Stimulated activated CD4-positive, alpha-beta T cell treated with anti-CD3 and anti-CD28 coated beads, TNF-alpha, amount 100 ng/mL, for 1 hour (primary cell): Measurements from ENCODE around the gene NPBWR2.
"Not testable (repeated sequence)": the region's sequence is repeated elsewhere in the genome, so short reads cannot be mapped to it uniquely, and the experiment has no call there.

ENCODE experiments used
- DNase-seq, 3 donors: peaks; one replicate each; pipeline ENCODE4 v3.0.0-alpha.2; 2020; ENCODE audit warnings: low read depth in 3 of 3, low spot score in 1 of 3

NPBWR2 gene

DNA sequence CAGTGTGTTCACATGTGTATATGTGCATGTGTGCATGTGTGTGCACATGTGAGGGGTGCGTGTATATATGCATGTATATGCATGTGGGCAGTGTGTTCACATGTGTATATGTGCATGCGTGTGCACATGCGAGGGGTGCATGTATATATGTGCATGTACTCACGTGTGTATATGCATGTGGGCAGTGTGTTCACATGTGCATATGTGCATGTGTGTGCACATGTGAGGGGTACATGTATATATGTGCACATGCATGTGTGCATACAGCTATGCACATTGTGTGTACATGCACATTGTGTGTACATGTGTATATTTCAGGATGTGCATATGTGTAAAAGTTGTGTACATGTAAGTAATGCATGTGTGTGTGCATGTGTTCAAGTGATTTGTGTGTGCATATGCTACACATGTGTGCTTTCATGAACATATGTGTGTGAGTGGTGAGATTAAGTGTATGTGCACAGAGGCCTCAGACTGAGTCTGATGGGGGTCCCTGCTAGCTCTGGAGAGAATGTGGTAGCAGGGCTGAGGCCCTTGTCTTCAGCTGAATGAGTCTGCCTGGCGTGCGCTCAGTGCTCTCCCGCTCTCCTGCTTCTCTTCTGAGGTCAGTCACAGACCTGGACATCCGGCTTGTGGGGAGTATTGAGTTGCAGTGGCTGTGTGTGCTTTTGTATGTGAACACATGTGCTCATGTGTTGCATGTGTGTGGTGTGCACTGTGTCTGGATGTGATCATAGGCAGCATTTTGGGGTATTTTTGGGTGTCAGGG, 37.0 kb upstream of the NPBWR2 start:
- DNase-seq = no peak

DNA sequence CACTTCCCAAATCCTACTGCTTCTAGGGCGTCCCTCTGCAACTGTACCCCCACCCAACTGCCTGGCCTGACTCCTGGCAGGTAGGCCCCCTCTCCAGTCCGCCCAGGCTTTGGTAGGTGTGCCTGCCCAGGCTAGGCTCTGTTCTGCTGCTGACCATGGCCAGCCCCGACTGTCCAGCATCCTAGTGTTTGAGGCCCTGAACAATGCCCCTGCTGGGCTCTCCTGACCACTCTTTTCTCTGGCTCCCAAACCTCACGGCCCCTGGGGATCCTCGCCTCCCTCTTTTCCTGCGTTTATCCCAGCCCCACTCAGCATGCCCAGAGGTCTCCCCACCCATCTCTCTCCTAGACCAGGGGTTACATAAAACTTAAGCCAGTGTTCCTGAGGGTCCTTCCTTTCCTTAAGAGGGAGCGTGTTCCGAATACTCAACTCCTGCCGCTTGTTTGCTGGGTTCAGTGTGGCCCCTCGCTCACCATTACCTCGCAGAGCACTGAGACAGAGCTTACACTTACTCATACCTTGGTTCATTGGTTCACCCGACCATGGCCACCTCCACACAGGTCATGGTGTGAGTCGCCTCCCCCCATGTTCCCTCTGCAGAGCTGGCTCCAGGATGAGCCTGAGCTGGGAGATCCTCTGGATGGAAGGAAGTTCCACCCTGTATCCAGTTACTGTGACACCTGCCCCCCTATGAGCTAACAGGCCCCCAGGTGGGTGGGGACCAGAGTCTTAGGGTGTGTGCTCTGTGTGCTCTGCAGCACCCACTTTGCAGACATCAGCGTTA, 35.8 kb upstream of the NPBWR2 start:
- no peak for DNase-seq

DNA sequence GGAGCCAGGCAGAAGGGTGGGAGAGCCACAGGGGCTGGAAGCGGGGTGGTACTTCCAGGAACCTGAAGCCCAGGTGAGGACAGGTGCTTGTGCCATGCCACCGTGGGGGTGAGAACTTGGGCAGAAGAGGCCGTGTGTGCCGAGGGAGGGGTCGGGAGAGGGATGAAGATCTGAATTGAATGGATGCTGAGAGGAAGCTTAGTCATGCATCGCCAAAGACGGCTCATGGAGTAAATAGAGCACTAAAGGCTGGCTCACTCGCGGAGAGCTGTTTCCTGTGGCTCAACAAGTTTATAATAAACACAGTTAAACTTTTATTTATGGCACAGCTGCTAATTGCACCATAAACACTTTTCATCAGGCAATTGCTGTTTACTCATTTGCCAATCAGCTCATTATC, 35.2 kb upstream of the NPBWR2 start:
- no peak for DNase-seq

DNA sequence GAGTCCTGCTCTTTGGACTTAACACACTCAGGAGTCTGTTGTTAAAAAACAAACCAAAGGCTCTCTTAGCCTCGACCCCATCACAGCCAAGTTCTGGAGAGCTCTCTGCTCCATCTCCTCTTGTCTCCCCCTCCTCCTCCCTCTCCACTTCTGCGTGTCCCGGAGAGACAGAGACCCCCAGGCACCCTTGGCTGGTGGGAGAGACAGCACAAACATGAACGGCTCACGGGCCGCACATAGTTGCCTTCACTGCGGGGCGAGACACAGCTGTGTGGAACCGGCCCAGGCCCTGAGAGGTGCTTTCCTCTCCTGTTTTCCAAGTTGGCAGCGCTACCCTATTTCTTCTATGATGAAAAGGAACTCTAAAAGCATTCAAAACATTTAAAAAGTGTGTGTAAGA, 33.6 kb upstream of the NPBWR2 start:
- DNase-seq = no peak

DNA sequence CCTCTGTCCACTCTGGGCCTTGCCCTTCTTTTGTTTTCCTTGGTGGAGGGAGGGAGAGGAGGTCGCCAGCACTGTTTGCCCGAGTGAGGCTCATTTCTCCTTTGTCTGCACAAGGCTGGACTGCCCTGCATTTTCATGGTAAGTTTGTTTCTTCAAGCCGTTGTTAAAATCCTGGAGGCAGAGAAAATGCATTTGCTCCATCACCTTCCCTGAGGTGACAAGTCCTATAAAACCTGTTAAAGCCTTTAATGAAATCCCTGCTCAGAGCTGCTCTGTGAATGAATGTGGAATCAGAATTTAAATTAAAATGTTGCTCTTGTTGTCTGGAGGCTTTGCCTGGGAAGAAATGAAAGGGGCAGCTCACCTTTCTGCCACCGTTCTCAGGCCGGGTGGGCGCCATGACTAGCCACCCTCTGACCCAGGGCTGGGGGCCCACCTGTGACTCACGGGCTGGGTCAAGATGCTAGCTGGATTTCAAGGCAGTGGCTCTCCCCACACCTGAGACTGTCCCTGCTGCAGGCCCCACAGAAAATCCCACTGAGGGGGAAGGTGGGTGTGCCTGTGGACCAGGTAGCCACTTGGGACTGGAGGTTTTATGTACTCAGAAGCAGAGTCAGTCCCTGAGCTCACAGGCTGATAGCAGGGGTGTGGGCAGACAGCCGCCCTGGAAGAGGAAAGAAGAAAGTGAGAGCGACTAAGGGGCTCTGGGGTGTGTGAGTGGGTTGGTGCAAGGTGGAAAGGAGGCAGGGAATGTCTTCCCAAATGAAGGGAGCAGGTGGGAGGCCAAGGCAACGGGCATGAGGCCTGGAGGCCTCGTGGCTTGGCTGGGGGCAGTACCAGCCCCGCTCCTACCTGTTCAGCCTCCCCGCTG, 32.9 kb upstream of the NPBWR2 start:
- no peak for DNase-seq

DNA sequence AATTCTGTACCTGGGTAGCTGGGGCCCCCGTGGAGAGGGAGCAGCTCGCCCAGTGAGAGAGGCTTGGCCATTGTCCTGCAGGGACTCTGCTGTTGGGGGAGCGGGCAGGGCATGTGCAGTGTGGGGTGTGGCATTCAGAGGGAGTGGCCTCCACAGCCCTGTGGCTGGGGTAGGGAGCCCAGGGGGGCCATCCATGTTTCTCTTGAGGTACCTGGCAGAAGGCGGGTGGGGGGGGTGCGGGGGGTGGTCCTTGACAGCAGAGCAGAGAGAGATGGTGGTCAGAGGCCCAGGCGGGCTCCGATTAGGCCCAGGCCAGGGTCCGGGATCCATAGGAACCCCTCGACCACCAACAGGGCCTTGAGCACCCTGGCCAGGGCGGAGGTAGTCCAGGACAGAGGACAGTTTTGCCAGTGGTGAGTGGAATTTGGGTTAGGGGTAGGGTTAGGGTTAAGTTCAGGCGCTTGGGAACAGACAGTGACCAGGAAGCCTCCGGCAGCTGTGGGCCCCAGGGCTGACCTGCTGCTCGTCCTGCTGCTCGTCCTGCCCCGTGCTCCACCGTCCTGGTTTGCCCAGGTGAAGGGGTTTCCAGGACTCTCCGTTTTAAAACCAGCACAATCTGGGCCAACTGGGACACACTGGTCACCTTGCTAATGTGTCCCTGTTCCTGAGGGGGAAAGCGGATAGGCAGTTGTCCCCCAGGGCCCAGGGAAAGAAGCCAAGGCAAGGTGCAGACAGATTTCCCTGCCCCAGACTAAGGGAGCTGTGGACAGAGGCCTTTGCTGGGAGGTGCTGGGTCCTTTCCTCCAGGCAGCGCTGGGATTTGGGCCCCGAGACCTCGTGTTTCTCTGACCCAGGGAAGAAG, 32.1 kb upstream of the NPBWR2 start:
- DNase-seq = no peak

- no peak for DNase-seq
Measured at GRCh38 chr20:64138276-64138815, 31.0 kb upstream of the NPBWR2 start.

- no peak for DNase-seq
Measured at GRCh38 chr20:64137598-64138031, 30.2 kb upstream of the NPBWR2 start.

DNA sequence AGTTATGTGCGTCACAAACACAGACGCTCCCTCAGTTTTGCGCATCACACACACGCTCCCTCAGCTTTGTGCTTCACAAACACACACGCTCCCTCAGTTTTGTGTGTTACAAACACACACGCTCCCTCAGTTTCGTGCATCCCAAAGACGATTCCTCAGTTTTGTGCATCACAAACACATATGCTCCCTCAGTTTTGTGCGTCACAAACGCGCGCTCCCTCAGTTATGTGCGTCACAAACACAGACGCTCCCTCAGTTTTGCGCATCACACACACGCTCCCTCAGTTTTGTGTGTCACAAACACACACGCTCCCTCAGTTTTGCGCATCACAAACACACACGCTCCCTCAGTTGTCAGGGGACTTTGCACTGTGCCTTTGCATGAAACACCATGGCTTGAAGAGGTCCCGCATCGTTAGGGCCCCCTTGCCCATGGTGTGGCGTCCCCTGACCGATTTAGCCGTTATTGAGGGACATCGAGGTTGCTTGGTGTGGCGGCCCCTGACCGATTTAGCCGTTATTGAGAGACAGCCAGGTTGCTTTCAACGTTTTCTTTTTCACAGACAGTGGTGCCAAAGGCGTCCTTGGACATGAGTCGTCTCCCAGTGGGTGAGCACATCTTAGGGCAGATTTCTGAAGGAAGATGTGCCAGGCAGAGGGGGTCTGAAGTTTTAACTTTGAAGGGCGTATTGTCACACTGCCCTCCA, 28.8 kb upstream of the NPBWR2 start:
- no peak for DNase-seq

- not testable (repeated sequence) for DNase-seq
Measured at GRCh38 chr20:64134744-64135143, 27.4 kb upstream of the NPBWR2 start.

DNA sequence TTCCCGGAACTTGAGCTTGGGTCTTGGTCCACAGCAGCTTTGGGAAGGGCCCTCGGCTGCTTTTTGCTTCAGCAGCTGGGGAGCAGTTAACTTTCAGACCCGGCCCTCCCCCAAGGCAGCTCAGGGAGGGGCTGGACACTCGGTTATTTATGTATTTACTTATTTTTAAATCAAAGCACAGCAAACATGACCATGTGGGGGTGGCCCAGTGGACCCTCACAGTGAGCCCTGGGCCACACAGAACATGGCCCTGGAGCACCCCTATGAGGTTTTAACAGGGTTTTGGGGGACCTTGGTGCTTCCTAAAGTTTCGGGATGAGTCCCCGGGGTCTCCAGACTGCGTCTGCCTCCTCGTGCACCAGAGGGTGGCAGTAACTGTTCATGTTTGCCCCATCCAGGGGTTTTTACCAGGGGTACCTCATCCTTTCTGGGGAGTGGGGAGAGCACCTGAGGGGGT, 26.6 kb upstream of the NPBWR2 start:
- no peak for DNase-seq

DNA sequence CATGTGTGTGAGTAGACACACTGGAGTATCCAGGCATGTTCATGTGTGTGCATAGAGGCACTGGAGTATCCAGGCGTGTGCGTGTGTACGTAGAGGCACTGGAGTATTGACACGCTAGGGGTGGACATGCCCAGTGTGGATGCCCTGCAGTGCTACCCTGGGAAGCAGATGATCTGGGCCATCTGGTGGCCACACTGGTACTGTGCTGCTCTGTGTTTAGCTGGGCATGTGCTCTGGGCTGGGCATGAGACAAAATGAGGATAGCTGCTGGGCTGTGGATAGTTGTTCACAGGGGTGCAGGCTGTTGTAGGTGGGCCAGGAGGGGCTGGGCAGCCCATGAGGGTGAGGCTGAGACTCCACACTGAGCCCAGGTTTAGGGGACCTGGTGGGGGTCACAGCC, 24.0 kb upstream of the NPBWR2 start:
- no peak for DNase-seq

DNA sequence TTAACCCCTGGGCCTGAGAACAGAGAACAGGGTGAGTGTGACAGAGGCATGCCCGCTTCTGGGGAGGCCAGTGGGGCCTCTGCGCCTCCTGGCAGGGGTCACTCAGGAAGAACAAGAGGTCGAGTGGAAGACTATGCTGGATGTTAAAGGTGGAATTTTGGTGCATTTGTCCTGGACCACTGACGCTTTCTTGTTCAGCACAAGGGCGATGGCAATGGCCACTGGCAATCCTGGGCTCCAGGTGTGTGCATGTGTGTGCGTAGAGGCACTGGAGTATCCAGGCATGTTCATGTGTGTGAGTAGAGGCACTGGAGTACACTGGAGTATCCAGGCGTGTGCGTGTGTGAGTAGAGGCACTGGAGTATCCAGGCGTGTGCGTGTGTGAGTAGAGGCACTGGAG, 23.5 kb upstream of the NPBWR2 start:
- DNase-seq = no peak

DNA sequence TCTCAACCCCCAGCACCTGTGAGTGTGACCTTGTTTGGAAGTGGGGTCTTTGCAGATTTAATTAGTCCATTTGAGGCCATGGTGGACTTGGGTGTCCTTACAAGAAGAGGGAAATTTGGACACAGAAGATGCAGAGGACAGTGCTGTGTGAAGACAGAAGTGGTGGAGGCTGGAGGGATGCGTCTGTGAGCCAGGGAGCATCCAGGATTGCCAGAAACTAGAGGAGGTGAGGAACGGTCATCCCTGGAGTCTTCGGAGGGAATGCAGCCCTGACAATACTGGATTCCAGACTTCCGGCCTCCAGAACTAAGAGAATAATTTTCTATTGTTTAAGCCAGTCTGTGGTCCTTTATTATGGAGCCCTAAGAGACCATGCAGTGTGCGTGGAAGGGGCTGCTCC, 22.9 kb upstream of the NPBWR2 start:
- no peak for DNase-seq

DNA sequence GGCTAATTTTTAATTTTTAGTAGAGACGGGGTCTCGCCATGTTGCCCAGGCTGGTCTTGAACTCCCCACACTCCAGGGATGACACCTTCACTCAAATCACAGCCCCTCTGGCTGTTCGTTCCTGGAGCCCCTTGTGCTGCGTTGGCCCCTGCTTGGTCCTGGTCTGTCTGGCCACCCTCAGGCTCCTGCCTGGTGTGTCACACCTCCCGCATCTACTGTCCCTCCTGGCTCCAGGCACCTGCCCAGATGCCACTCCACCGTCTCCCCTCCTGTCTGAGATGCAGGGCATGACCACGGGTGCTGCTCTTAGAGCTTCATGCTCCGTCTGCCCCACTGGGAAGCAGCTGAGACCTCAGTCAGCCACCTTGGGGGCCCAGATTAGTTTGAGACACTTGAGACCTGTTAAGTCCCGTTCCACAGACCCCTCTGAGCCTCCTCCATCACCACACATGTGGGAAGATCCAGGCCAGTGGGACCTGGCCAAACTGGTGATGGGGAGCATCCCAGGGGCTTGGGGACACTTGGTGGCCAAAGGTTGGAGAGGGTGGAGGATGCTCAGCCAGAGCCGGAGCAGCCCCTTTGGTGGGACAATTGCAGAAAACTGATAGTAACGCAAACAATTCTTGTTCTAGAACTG, 21.9 kb upstream of the NPBWR2 start:
- no peak for DNase-seq

DNA sequence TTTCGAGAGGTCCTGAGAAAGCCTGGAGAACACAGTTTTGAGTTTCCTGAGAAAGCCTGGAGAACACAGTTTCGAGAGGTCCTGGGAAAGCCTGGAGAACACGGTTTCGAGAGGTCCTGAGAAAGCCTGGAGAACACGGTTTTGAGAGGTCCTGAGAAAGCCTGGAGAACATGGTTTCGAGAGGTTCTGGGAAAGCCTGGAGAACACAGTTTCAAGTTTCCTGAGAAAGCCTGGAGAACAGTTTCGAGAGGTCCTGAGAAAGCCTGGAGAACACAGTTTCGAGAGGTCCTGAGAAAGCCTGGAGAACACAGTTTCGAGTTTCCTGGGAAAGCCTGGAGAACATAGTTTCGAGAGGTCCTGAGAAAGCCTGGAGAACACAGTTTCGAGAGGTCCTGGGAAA, 16.2 kb upstream of the NPBWR2 start:
- not testable (repeated sequence) for DNase-seq

DNA sequence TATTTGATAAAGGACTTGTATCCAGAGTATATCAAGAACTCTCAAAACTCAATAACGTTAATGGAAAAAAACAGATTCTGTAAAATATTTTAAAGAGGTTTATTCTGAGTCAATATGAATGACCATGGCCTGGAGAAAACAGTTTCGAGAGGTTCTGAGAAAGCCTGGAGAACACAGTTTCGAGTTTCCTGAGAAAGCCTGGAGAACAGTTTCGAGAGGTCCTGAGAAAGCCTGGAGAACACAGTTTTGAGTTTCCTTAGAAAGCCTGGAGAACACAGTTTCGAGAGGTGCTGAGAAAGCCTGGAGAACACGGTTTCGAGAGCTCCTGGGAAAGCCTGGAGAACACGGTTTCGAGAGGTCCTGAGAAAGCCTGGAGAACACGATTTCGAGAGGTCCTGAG, 15.6 kb upstream of the NPBWR2 start:
- DNase-seq = not testable (repeated sequence)

- no peak for DNase-seq
Measured at GRCh38 chr20:64121586-64121985, 14.2 kb upstream of the NPBWR2 start.

DNA sequence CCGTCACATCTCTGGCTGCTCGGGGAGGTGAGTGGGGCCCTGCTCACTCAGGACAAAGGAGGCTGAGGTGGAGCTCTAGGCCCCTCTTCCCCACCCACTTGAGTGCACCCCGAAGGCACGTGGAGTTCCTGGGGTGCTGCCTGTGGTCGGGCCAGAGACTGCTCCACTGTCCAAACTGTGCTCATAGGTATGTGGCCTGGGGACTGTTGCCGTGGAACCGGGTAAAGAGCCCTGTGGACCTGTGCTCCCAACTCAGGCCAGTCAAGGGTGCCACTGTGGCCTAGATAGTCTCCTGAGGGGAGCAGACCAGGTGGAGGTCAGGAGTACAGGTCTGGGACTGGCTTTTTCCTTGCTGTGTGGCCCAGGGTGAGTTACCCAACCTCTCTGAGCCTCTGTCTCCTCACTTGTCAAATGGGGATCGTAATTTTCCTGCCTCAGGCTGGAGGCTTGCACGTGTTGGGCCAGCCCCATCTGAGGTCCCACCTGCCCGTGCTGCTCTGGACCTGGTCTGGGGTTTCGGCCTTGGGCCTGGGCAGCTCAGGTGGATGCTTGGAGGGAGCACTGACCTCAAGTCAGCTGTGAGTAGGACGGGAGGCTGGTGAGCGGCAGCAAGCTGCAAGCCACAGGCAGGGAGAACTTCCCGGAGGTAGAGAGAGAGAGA, 12.4 kb upstream of the NPBWR2 start:
- DNase-seq = no peak
